ENCODE measurements around the gene ASMTL.

DNA sequence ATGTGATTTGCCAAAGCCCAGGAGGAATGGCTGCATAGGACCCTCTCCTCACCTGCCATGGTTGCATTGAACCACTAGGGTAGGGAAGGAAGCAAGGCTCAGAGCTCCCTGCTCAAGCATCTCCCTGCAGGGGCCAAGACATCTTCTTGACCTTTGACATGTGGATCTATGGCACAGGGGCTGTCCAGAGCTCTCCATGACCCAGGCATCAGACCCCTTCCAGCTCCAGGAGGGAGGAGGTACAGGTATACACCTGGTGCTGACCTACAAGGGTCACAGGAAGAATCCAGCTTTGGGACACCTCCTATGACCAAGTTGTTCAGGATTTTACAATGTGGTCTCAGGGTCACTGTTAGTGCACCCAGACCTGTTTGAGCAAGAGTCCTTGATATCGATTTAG is 23.2 kb upstream of the ASMTL start:
- TF ChIP-seq POLR2AphosphoS5 (IDR thresholded peaks at IDR 0.05; ENCODE audit: borderline replicate concordance, low read depth, low read length) (no peak), EZH2 (IDR thresholded peaks at IDR 0.05) (no peak), FOXP2 (optimal IDR thresholded peaks at IDR 0.05; ENCODE audit: control extremely low read depth, extremely low read length, insufficient read depth) (no peak)

All from SK-N-MC (cell line).